ENCODE results near the gene MTMR4.
"Not testable (repeated sequence)": the region's sequence is repeated elsewhere in the genome, so short reads cannot be mapped to it uniquely, and the experiment has no call there.

The MTMR4 gene

GRCh38 chr17:58513965-58514769, at the start of gene MTMR4:
MTMR4 (minus strand) TSS chr17:58514638; CDS start chr17:58514407, 231 bp downstream.
- peaks cover 54% of the 10 kb centered on the region for H3K36me3 Mint-ChIP-seq (ENCODE audit: low read depth)
- H3K27me3 Mint-ChIP-seq: no peaks in the 10 kb centered on the region
- H3K4me3 Mint-ChIP-seq: peak within 1 kb of the TSS; percentile 92
- DNase-seq: peak; percentile 84
- no peaks in the 10 kb centered on the region for H3K9me3 Mint-ChIP-seq
- H3K27ac Mint-ChIP-seq: peak within 1 kb of the TSS; percentile 90
- peaks cover 63% of the 10 kb centered on the region for H3K4me1 Mint-ChIP-seq (ENCODE audit: low read depth)

GRCh38 chr17:58560511-58560910, 46.1 kb upstream of the MTMR4 start:
- no peak for DNase-seq
- Mint-ChIP-seq H3K27me3 (peaks cover 4% of the 10 kb centered on the region), H3K27ac (no peak overlapping the region), H3K4me3 (no peak overlapping the region), H3K36me3 (ENCODE audit: low read depth) (no peaks in the 10 kb centered on the region), H3K4me1 (ENCODE audit: low read depth) (peaks cover 9% of the 10 kb centered on the region), H3K9me3 (no peaks in the 10 kb centered on the region)

GRCh38 chr17:58557981-58558380, 43.5 kb upstream of the MTMR4 start:
- H3K4me1 Mint-ChIP-seq (ENCODE audit: low read depth): peaks cover 5% of the 10 kb centered on the region
- no peak overlapping the region for H3K4me3 Mint-ChIP-seq
- no peak for DNase-seq
- H3K27ac Mint-ChIP-seq: no peak overlapping the region
- H3K36me3 Mint-ChIP-seq (ENCODE audit: low read depth): no peaks in the 10 kb centered on the region
- peaks cover 4% of the 10 kb centered on the region for H3K27me3 Mint-ChIP-seq
- no peaks in the 10 kb centered on the region for H3K9me3 Mint-ChIP-seq

- Mint-ChIP-seq H3K9me3 (no peaks in the 10 kb centered on the region), H3K27ac (no peak overlapping the region), H3K4me3 (no peak overlapping the region), H3K27me3 (no peaks in the 10 kb centered on the region), H3K4me1 (ENCODE audit: low read depth) (peaks cover 5% of the 10 kb centered on the region), H3K36me3 (ENCODE audit: low read depth) (no peaks in the 10 kb centered on the region)
- no peak for DNase-seq
Measured at GRCh38 chr17:58556833-58557250, 42.4 kb upstream of the MTMR4 start.

- not testable (repeated sequence) for H3K27me3 Mint-ChIP-seq; H3K4me3 Mint-ChIP-seq; H3K36me3 Mint-ChIP-seq (ENCODE audit: low read depth); H3K4me1 Mint-ChIP-seq (ENCODE audit: low read depth); H3K9me3 Mint-ChIP-seq; H3K27ac Mint-ChIP-seq; DNase-seq
Measured at GRCh38 chr17:58555109-58555508, 40.7 kb upstream of the MTMR4 start.

GRCh38 chr17:58541249-58541648, 26.8 kb upstream of the MTMR4 start:
- Mint-ChIP-seq H3K4me1 (ENCODE audit: low read depth) (no peaks in the 10 kb centered on the region), H3K27me3 (peaks cover under 1% of the 10 kb centered on the region), H3K9me3 (no peaks in the 10 kb centered on the region), H3K36me3 (ENCODE audit: low read depth) (no peaks in the 10 kb centered on the region), H3K27ac (no peak overlapping the region), H3K4me3 (no peak overlapping the region)
- DNase-seq: no peak

GRCh38 chr17:58539698-58540097, 25.3 kb upstream of the MTMR4 start:
- Mint-ChIP-seq H3K4me3 (no peak overlapping the region), H3K9me3 (no peaks in the 10 kb centered on the region), H3K27ac (no peak overlapping the region), H3K4me1 (ENCODE audit: low read depth) (no peaks in the 10 kb centered on the region), H3K27me3 (peaks cover 15% of the 10 kb centered on the region), H3K36me3 (ENCODE audit: low read depth) (no peaks in the 10 kb centered on the region)
- no peak for DNase-seq

GRCh38 chr17:58538811-58539409, 24.5 kb upstream of the MTMR4 start:
- Mint-ChIP-seq H3K9me3 (no peaks in the 10 kb centered on the region), H3K4me3 (no peak overlapping the region), H3K27ac (no peak overlapping the region)

GRCh38 chr17:58537266-58537665, 22.8 kb upstream of the MTMR4 start:
- no peak overlapping the region for H3K27ac Mint-ChIP-seq
- no peak for DNase-seq
- peaks cover 3% of the 10 kb centered on the region for H3K4me1 Mint-ChIP-seq (ENCODE audit: low read depth)
- H3K36me3 Mint-ChIP-seq (ENCODE audit: low read depth): no peaks in the 10 kb centered on the region
- H3K4me3 Mint-ChIP-seq: no peak overlapping the region
- no peaks in the 10 kb centered on the region for H3K9me3 Mint-ChIP-seq
- peaks cover 38% of the 10 kb centered on the region for H3K27me3 Mint-ChIP-seq

More at GRCh38 chr17:58538811-58539409, 24.5 kb upstream of the MTMR4 start:
- Mint-ChIP-seq H3K27me3 (peaks cover 23% of the 10 kb centered on the region), H3K36me3 (ENCODE audit: low read depth) (no peaks in the 10 kb centered on the region), H3K4me1 (ENCODE audit: low read depth) (no peaks in the 10 kb centered on the region)
- DNase-seq: no peak

- DNase-seq: no peak
- Mint-ChIP-seq H3K36me3 (ENCODE audit: low read depth) (no peaks in the 10 kb centered on the region), H3K27ac (no peak overlapping the region), H3K4me1 (ENCODE audit: low read depth) (peaks cover 6% of the 10 kb centered on the region), H3K27me3 (peaks cover 39% of the 10 kb centered on the region), H3K4me3 (no peak overlapping the region), H3K9me3 (no peaks in the 10 kb centered on the region)
Measured at GRCh38 chr17:58536542-58536941, 22.1 kb upstream of the MTMR4 start.

- no peak overlapping the region for H3K27ac Mint-ChIP-seq
- no peak overlapping the region for H3K4me3 Mint-ChIP-seq
- peaks cover 47% of the 10 kb centered on the region for H3K27me3 Mint-ChIP-seq
Measured at GRCh38 chr17:58535431-58535830, 21.0 kb upstream of the MTMR4 start.

GRCh38 chr17:58534901-58535421, 20.5 kb upstream of the MTMR4 start:
- no peak overlapping the region for H3K27ac Mint-ChIP-seq
- H3K4me1 Mint-ChIP-seq (ENCODE audit: low read depth): peaks cover 6% of the 10 kb centered on the region
- no peak overlapping the region for H3K4me3 Mint-ChIP-seq
- no peaks in the 10 kb centered on the region for H3K9me3 Mint-ChIP-seq
- peaks cover 52% of the 10 kb centered on the region for H3K27me3 Mint-ChIP-seq
- no peaks in the 10 kb centered on the region for H3K36me3 Mint-ChIP-seq (ENCODE audit: low read depth)
- no peak for DNase-seq

More at GRCh38 chr17:58535431-58535830, 21.0 kb upstream of the MTMR4 start:
- H3K9me3 Mint-ChIP-seq: no peaks in the 10 kb centered on the region
- DNase-seq: no peak
- no peaks in the 10 kb centered on the region for H3K36me3 Mint-ChIP-seq (ENCODE audit: low read depth)
- H3K4me1 Mint-ChIP-seq (ENCODE audit: low read depth): peaks cover 6% of the 10 kb centered on the region

GRCh38 chr17:58534331-58534730, 19.9 kb upstream of the MTMR4 start:
- Mint-ChIP-seq H3K4me1 (ENCODE audit: low read depth) (peaks cover 6% of the 10 kb centered on the region), H3K27me3 (peaks cover 58% of the 10 kb centered on the region), H3K9me3 (no peaks in the 10 kb centered on the region), H3K36me3 (ENCODE audit: low read depth) (no peaks in the 10 kb centered on the region), H3K27ac (no peak overlapping the region), H3K4me3 (no peak overlapping the region)
- DNase-seq: no peak

- no peak overlapping the region for H3K27ac Mint-ChIP-seq
- no peaks in the 10 kb centered on the region for H3K9me3 Mint-ChIP-seq
- no peak overlapping the region for H3K4me3 Mint-ChIP-seq
- H3K36me3 Mint-ChIP-seq (ENCODE audit: low read depth): no peaks in the 10 kb centered on the region
- peaks cover 6% of the 10 kb centered on the region for H3K4me1 Mint-ChIP-seq (ENCODE audit: low read depth)
- peaks cover 59% of the 10 kb centered on the region for H3K27me3 Mint-ChIP-seq
- DNase-seq: no peak
Measured at GRCh38 chr17:58533616-58534188, 19.3 kb upstream of the MTMR4 start.

GRCh38 chr17:58532555-58532951, 18.1 kb upstream of the MTMR4 start:
- Mint-ChIP-seq H3K4me3 (peak overlapping the region; percentile 51), H3K9me3 (no peaks in the 10 kb centered on the region), H3K36me3 (ENCODE audit: low read depth) (no peaks in the 10 kb centered on the region)

More at GRCh38 chr17:58532555-58532951, 18.1 kb upstream of the MTMR4 start:
- no peak for DNase-seq
- H3K27me3 Mint-ChIP-seq: peaks cover 59% of the 10 kb centered on the region
- peaks cover 6% of the 10 kb centered on the region for H3K4me1 Mint-ChIP-seq (ENCODE audit: low read depth)
- no peak overlapping the region for H3K27ac Mint-ChIP-seq
